CD4-positive, alpha-beta T cell treated with Interleukin-4 for 1 hour (primary cell): ENCODE measurements around the gene PPT1.
A peak's percentile ranks its signal among the peaks of the same experiment; 100 is the strongest.
"Not testable (repeated sequence)": the region's sequence is repeated elsewhere in the genome, so short reads cannot be mapped to it uniquely, and the experiment has no call there.

Experiments used
- DNase-seq, 2 donors: peaks; one replicate each; pipeline ENCODE4 v3.0.0-alpha.2; 2020 to 2022

Gene PPT1

GRCh38 chr1:40053138-40053887 is 43.7 kb downstream of the PPT1 start:
- DNase-seq: no peak

- DNase-seq: no peak
Observed at GRCh38 chr1:40050863-40051262, 46.2 kb downstream of the PPT1 start.

- no peak for DNase-seq
Observed at GRCh38 chr1:40049725-40050124, 47.3 kb downstream of the PPT1 start.

GRCh38 chr1:40047769-40048168 is 49.3 kb downstream of the PPT1 start:
- DNase-seq: no peak

GRCh38 chr1:40047276-40047675 is 49.8 kb downstream of the PPT1 start:
- no peak for DNase-seq

GRCh38 chr1:40045766-40046165 is 51.3 kb downstream of the PPT1 start:
- DNase-seq: no peak

GRCh38 chr1:40045182-40045581 is 51.9 kb downstream of the PPT1 start:
- DNase-seq: no peak

- DNase-seq: no peak
Observed at GRCh38 chr1:40044110-40044509, 52.9 kb downstream of the PPT1 start.

- no peak for DNase-seq
Observed at GRCh38 chr1:40042341-40042740, 54.7 kb downstream of the PPT1 start.

- DNase-seq: no peak
Observed at GRCh38 chr1:40041466-40041838, 55.6 kb downstream of the PPT1 start.

- peak; percentile 99 to 100 for DNase-seq
Observed at GRCh38 chr1:40040511-40041465, 56.3 kb downstream of the PPT1 start, which contains the start of gene CAP1. Gene CAP1 (plus strand): TSS chr1:40040729. CDS start chr1:40059347, 18,618 bp downstream.

GRCh38 chr1:40039757-40040510 is 57.1 kb downstream of the PPT1 start:
- peak; percentile 82 to 87 for DNase-seq

GRCh38 chr1:40039245-40039756 is 57.8 kb downstream of the PPT1 start:
- DNase-seq: no peak

- no peak for DNase-seq
Observed at GRCh38 chr1:40038697-40039096, 58.4 kb downstream of the PPT1 start.

GRCh38 chr1:40037254-40037653 is 59.8 kb downstream of the PPT1 start:
- not testable (repeated sequence) for DNase-seq

- no peak for DNase-seq
Observed at GRCh38 chr1:40036574-40036973, 60.5 kb downstream of the PPT1 start.

- DNase-seq: peak in 1 of 2 donors; percentile 28
Observed at GRCh38 chr1:40034869-40035268, 62.2 kb downstream of the PPT1 start.

GRCh38 chr1:40032240-40032891 is 64.7 kb downstream of the PPT1 start:
- peak; percentile 63 to 69 for DNase-seq

GRCh38 chr1:40030528-40031135 is 66.4 kb downstream of the PPT1 start:
- no peak for DNase-seq

GRCh38 chr1:40029608-40030007 is 67.4 kb downstream of the PPT1 start:
- no peak for DNase-seq

- no peak for DNase-seq
Observed at GRCh38 chr1:40027647-40028046, 69.4 kb downstream of the PPT1 start.

- no peak for DNase-seq
Observed at GRCh38 chr1:40024671-40025070, 72.4 kb downstream of the PPT1 start.
